ENCODE data around the gene GPSM1.

The GPSM1 gene

DNA sequence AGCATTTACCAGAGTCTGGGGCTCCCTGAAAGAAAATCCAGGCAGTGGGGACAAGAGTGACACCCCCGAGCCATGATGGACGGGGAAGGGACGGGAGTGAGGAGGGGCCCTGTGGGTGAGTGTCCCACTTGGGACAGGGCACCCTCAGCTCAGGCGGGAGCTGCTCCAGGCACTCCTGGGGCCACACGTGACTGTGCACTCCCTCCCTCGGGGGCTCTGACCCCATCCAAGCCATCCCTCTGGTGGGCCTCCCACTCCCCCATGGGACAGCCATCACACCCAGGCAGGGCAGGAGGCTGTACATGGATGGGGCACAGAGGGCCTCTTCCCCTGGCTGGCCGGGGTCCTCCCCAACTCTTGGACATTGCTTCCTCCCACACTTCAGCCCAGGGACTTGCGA, 49.1 kb downstream of the GPSM1 start:
- TF ChIP-seq, protein P1, sequence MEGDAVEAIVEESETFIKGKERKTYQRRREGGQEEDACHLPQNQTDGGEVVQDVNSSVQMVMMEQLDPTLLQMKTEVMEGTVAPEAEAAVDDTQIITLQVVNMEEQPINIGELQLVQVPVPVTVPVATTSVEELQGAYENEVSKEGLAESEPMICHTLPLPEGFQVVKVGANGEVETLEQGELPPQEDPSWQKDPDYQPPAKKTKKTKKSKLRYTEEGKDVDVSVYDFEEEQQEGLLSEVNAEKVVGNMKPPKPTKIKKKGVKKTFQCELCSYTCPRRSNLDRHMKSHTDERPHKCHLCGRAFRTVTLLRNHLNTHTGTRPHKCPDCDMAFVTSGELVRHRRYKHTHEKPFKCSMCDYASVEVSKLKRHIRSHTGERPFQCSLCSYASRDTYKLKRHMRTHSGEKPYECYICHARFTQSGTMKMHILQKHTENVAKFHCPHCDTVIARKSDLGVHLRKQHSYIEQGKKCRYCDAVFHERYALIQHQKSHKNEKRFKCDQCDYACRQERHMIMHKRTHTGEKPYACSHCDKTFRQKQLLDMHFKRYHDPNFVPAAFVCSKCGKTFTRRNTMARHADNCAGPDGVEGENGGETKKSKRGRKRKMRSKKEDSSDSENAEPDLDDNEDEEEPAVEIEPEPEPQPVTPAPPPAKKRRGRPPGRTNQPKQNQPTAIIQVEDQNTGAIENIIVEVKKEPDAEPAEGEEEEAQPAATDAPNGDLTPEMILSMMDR (IDR thresholded peaks at IDR 0.05) = no peak
- no peaks in the 10 kb centered on the region for H3K9me3 ChIP-seq
- peaks cover 4 to 47% (median 31%) of the 10 kb centered on the region in 3 donors for H3K36me3 ChIP-seq
- DNase-seq = no peak
- H3K27ac ChIP-seq = no peak overlapping the region
- H3K4me1 ChIP-seq = peaks cover 0 to 23% (median 0%) of the 10 kb centered on the region in 4 donors
- H3K27me3 ChIP-seq = no peaks in the 10 kb centered on the region
- intact Hi-C loops (cut with DNase I; ENCODE audit: low total_unique reads) = no loop called here
- H3K4me3 ChIP-seq = no peak overlapping the region

DNA sequence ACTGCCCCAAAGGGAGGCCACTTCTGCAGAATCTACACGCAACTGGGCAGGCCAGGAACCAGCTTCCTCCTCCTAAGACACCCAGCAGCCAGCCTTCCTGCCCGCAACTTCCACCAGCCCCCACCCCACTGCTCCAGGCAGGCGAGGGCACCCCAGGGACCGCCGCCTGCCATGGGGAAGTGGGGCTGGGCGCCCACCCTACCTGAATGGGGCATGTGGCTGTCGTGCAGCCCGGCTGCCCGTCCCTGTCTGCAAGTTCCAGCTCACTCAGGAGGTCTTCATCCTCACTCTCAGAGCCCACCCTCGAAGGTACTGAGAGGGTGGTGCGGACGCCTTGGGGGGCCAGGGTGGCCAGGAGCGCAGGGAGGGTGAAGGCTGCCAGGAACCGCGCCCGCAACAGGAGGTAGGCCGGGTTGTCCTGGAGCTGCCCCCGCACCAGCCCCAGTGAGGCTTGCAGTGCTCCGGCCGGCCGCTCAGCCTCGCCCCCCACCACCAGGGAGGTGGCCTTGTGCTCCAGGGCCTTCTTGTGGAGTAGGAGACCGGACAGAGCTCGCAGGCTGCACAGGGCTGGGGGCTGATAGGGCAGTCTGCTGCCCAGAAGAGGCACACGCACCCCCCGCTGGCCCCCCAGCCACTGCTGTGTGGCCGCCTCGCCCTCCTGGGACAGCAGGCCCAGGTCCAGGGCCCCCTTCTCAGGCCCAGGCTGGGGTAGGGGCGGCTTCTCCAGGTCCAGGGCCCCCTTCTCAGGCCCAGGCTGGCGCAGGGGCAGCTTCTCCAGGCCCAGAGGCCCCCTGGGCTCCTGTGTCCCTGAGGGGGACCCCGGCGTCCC, 50.2 kb downstream of the GPSM1 start:
- no peak overlapping the region for H3K27ac ChIP-seq
- intact Hi-C loops (cut with DNase I; ENCODE audit: low total_unique reads) = no loop called here
- peaks cover 0 to 16% (median 0%) of the 10 kb centered on the region in 4 donors for H3K4me1 ChIP-seq
- no peaks in the 10 kb centered on the region for H3K9me3 ChIP-seq
- no peaks in the 10 kb centered on the region for H3K27me3 ChIP-seq
- H3K36me3 ChIP-seq = peaks cover 4 to 58% (median 42%) of the 10 kb centered on the region in 3 donors
- no peak overlapping the region for H3K4me3 ChIP-seq
- TF ChIP-seq, protein P1 (IDR thresholded peaks at IDR 0.05) = no peak
- no peak for DNase-seq

DNA sequence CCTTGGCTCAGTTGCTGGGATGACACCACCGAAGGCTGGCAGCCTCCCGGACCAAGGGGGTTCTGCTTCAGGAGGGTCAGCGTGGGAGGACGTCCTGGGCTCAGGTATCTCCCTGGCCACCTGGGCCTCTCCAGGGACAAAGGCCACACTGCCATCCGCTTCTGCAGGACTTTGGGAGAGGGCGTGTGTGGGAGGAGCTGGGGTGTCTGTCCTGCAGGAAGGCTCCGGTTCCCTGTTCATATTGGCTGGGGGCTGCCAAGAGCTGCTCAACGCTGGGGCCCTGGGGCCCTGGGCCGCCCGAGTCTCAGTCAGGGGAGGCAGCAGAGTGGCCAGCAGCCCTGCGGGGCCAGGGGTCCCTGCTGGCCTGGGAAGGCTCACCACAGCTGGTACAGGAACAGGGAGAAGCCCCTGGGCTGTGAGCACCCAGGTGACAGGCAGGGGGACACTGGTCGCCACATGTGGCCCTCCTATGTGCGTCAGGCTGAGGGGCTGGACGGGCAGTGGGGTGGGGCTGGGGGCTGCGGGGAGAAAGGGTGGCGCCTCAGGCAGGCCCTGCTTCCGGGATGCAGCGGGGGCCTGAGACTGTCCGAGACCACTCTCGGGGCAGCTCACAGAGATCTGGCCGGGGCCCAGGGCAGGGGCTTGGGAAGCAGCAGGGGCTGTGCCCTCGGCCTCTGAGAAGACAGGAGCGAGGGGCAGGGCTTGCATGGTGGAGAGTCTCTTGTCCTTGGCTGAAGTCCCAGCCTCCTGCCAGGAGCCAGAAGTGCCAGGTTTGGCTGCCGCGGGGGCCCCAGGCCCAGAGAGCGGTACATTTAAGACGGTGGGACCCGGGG, 51.0 kb downstream of the GPSM1 start:
- Histone ChIP-seq H3K36me3 (peaks cover 12 to 66% (median 50%) of the 10 kb centered on the region in 3 donors), H3K27me3 (no peaks in the 10 kb centered on the region), H3K9me3 (no peaks in the 10 kb centered on the region), H3K27ac (no peak overlapping the region), H3K4me3 (no peak overlapping the region), H3K4me1 (peaks cover 0 to 8% (median 0%) of the 10 kb centered on the region in 4 donors)
- DNase-seq = no peak
- TF ChIP-seq, protein P1 (IDR thresholded peaks at IDR 0.05) = no peak
- intact Hi-C loops (cut with DNase I; ENCODE audit: low total_unique reads) = no loop called here

DNA sequence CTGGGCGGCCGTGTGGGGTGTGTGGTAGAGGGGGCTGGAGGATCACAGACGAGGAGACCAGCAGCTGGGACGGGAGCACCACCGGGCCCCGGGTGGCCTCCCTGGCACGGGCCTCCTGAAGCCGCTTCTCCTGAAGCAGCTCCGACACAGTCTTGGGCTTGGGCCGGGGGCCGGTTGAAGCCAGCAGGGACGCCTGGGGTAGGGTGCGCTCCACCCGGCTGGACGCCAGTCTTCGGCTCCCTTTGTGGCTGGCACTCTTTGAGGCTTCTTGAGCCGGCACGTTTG, 51.6 kb downstream of the GPSM1 start:
- TF ChIP-seq, protein P1 (IDR thresholded peaks at IDR 0.05) = no peak
- no peaks in the 10 kb centered on the region for H3K27me3 ChIP-seq
- intact Hi-C loops (cut with DNase I; ENCODE audit: low total_unique reads) = no loop called here
- H3K27ac ChIP-seq = no peak overlapping the region
- no peak overlapping the region for H3K4me3 ChIP-seq
- H3K9me3 ChIP-seq = no peaks in the 10 kb centered on the region
- DNase-seq = no peak
- H3K36me3 ChIP-seq = peaks cover 15 to 71% (median 56%) of the 10 kb centered on the region in 3 donors
- H3K4me1 ChIP-seq = peaks cover 0 to 2% (median 0%) of the 10 kb centered on the region in 4 donors

DNA sequence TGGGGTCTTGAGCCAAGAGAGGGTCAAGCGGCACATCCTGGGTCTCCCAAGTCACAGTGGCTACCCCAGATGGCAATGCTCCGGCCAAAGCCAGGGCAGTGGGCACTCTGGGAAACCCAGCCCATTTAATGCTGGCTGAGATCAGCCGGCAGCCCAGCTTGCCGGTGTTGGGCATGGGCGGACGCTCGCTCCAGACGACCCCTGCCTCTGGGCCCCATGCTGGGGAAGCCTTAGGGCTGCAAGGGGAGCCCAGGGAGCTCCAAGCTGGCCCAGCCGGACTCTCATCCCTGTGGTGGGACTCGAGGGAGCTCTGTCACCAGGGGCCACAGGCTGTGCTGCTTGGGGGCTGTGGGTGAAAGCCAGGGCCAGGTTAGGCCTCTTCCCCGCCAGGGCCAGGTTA, 52.1 kb downstream of the GPSM1 start:
- intact Hi-C loops (cut with DNase I; ENCODE audit: low total_unique reads) = no loop called here
- DNase-seq = no peak
- Histone ChIP-seq H3K27ac (no peak overlapping the region), H3K4me3 (no peak overlapping the region), H3K27me3 (no peaks in the 10 kb centered on the region), H3K4me1 (no peaks in the 10 kb centered on the region), H3K9me3 (no peaks in the 10 kb centered on the region), H3K36me3 (peaks cover 20 to 76% (median 60%) of the 10 kb centered on the region in 3 donors)
- TF ChIP-seq, protein P1 (IDR thresholded peaks at IDR 0.05) = no peak
